ENCODE measurements around the gene TCEA3. TPM values are rescaled to one million over a fixed set of nuclear protein-coding genes. Genes with fewer than 3 reads are reported as not detected.

The TCEA3 gene
- total RNA-seq, 3 donors from 2014 or later: 8.5 to 38.0 (median 31.2) TPM

GRCh38 chr1:23343221-23344110 is 81.1 kb downstream of the TCEA3 start:
- intact Hi-C loops (cut with DNase I; ENCODE audit: low total_unique reads): loop anchor here (10.0 kb wide), 1 partner anchor 61 kb away; no protein-coding TSS in a partner anchor
- TF ChIP-seq CTCF (IDR thresholded peaks at IDR 0.05) (no peak), POLR2AphosphoS5 (IDR thresholded peaks at IDR 0.05) (no peak), POLR2A (IDR thresholded peaks at IDR 0.05) (no peak)
- Histone ChIP-seq H3K4me1 (peaks cover 0 to 15% of the 10 kb centered on the region in 2 donors), H3K4me3 (peak overlapping the region; percentile 90 to 97 (median 96)), H3K27me3 (no peaks in the 10 kb centered on the region), H3K9me3 (no peaks in the 10 kb centered on the region), H3K27ac (peak overlapping the region; percentile 99), H3K36me3 (no peaks in the 10 kb centered on the region)
- peak in 1 of 2 donors; percentile 53 for DNase-seq (ENCODE audit: low spot score in 2 of 2)

GRCh38 chr1:23341931-23342692 is 82.4 kb downstream of the TCEA3 start:
- Histone ChIP-seq H3K27ac (peak overlapping the region in 1 of 2 donors; percentile 99), H3K4me1 (peaks cover 0 to 15% of the 10 kb centered on the region in 2 donors)
- intact Hi-C loops (cut with DNase I; ENCODE audit: low total_unique reads): loop anchor here (10.0 kb wide), 1 partner anchor 63 kb away; no protein-coding TSS in a partner anchor

GRCh38 chr1:23339632-23340031 is 84.9 kb downstream of the TCEA3 start:
- DNase-seq (ENCODE audit: low spot score in 2 of 2): no peak
- intact Hi-C loops (cut with DNase I; ENCODE audit: low total_unique reads): loop anchor here (10.0 kb wide), 1 partner anchor 65 kb away; no protein-coding TSS in a partner anchor
- no peak for TF ChIP-seq POLR2AphosphoS5 (IDR thresholded peaks at IDR 0.05)
- TF ChIP-seq CTCF (IDR thresholded peaks at IDR 0.05): no peak
- TF ChIP-seq POLR2A (IDR thresholded peaks at IDR 0.05): no peak
- H3K27ac ChIP-seq: no peak overlapping the region
- H3K27me3 ChIP-seq: no peaks in the 10 kb centered on the region
- H3K9me3 ChIP-seq: no peaks in the 10 kb centered on the region
- H3K36me3 ChIP-seq: no peaks in the 10 kb centered on the region
- H3K4me1 ChIP-seq: peaks cover 0 to 15% of the 10 kb centered on the region in 2 donors
- no peak overlapping the region for H3K4me3 ChIP-seq

More at GRCh38 chr1:23341931-23342692, 82.4 kb downstream of the TCEA3 start:
- Histone ChIP-seq H3K27me3 (no peaks in the 10 kb centered on the region), H3K36me3 (no peaks in the 10 kb centered on the region), H3K4me3 (peak overlapping the region; percentile 90 to 97 (median 96)), H3K9me3 (no peaks in the 10 kb centered on the region)
- no peak for DNase-seq (ENCODE audit: low spot score in 2 of 2)
- no peak for TF ChIP-seq POLR2A (IDR thresholded peaks at IDR 0.05)
- TF ChIP-seq POLR2AphosphoS5 (IDR thresholded peaks at IDR 0.05): no peak
- no peak for TF ChIP-seq CTCF (IDR thresholded peaks at IDR 0.05)

GRCh38 chr1:23337869-23338268 is 86.7 kb downstream of the TCEA3 start:
- intact Hi-C loops (cut with DNase I; ENCODE audit: low total_unique reads): no loop called here
- no peak for TF ChIP-seq POLR2A (IDR thresholded peaks at IDR 0.05)
- no peak for TF ChIP-seq CTCF (IDR thresholded peaks at IDR 0.05)
- no peak for TF ChIP-seq POLR2AphosphoS5 (IDR thresholded peaks at IDR 0.05)
- DNase-seq (ENCODE audit: low spot score in 2 of 2): no peak
- Histone ChIP-seq H3K27ac (no peak overlapping the region), H3K9me3 (no peaks in the 10 kb centered on the region), H3K4me1 (peaks cover 0 to 15% of the 10 kb centered on the region in 2 donors), H3K27me3 (no peaks in the 10 kb centered on the region), H3K4me3 (no peak overlapping the region), H3K36me3 (no peaks in the 10 kb centered on the region)

Measured in breast epithelium (tissue), 4 donors.